ENCODE results near the gene CACFD1. TPM values are rescaled to one million over a fixed set of nuclear protein-coding genes. Genes with fewer than 3 reads are reported as not detected.

Gene CACFD1
- total RNA-seq, 1 experiment from 2014 or later = 7.5 TPM

DNA sequence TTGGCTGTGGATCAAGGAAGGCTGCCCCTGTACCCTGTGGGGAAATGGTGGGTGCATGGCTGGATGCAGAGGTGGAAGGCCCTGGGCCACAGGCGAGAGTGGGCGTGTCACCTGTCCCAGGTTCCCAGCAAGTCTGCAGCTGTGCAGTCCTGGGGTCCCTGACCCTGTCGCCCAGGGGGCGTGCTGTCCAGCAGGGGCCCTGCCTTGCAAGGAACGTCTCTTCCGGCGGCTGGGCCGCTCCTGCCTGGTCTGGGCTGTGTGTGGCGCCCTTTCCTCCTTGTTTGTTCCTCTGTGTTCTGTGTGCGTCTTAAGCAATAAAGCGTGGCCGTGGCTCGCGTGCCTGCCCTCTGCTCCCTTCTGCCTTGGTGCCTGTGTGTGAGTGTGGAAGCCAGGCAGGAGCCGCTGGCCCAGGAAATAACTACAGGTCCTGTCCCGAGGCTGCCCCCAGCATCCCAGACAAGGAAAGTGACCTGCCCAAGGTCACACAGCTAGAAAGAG, 10.7 kb downstream of the CACFD1 start:
- ATAC-seq (no peak), DNase-seq (no peak)
- no peaks in the 10 kb centered on the region for H3K4me1 ChIP-seq (ENCODE audit: insufficient read depth, low read length)
- no TSS peak for BruUV-seq (replicated peaks)
- TF ChIP-seq EZH2phosphoT487 (IDR thresholded peaks at IDR 0.05; ENCODE audit: borderline replicate concordance, low read length) = no peak
- no peaks in the 10 kb centered on the region for H3K27me3 ChIP-seq (ENCODE audit: low read length)
- no peaks in the 10 kb centered on the region for H3F3A ChIP-seq (ENCODE audit: low read length, unreplicated experiment)
- H4K20me1 ChIP-seq (ENCODE audit: low read length) = no peaks in the 10 kb centered on the region
- H3K9me2 ChIP-seq (replicated peaks; ENCODE audit: low read length) = no peaks in the 10 kb centered on the region
- H3K79me2 ChIP-seq (ENCODE audit: low read length) = no peaks in the 10 kb centered on the region
- no peak overlapping the region for H2AFZ ChIP-seq (ENCODE audit: low read length)
- H3K27ac ChIP-seq (ENCODE audit: low read length) = no peak overlapping the region
- H3K36me3 ChIP-seq (ENCODE audit: low read depth, low read length) = no peaks in the 10 kb centered on the region; the same call in 1 of the 2 replicates
- intact Hi-C loops (cut with micrococcal nuclease) = no loop called here
- no peak overlapping the region for H3K9ac ChIP-seq (ENCODE audit: low read length)
- ChIA-PET CTCF (no interaction called here), POLR2A (ENCODE audit: unreplicated experiment) (no interaction called here)
- H3K9me3 ChIP-seq (ENCODE audit: low read length) = no peaks in the 10 kb centered on the region
- H3K4me3 ChIP-seq (ENCODE audit: low read length) = no peak overlapping the region
- no peak overlapping the region for H3K4me2 ChIP-seq (ENCODE audit: low read length)

DNA sequence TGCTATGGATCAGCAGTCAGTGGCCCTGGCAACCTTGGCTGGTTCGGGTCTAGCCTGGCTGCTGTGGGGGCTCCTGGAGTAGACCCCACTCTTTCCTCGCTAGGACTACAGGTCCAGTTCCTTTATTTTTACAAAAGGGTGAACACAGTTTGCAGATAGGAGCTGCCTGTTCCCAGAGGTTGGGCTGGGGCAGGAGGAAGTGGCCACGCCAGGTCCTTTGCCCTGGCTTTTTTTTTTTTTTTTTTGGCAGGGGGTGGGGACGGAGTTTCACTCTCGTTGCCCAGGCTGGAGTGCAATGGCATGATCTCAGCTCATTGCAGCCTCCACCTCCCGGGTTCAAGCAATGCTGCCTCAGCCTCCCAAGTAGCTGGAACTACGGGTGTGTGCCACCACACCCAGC, 11.2 kb downstream of the CACFD1 start:
- Histone ChIP-seq H3K36me3 (ENCODE audit: low read depth, low read length) (no peaks in the 10 kb centered on the region; the same call in 1 of the 2 replicates), H3K9me3 (ENCODE audit: low read length) (no peaks in the 10 kb centered on the region), H3K9me2 (replicated peaks; ENCODE audit: low read length) (no peaks in the 10 kb centered on the region), H3F3A (ENCODE audit: low read length, unreplicated experiment) (no peaks in the 10 kb centered on the region), H3K4me1 (ENCODE audit: insufficient read depth, low read length) (no peaks in the 10 kb centered on the region), H2AFZ (ENCODE audit: low read length) (no peak overlapping the region), H3K4me2 (ENCODE audit: low read length) (no peak overlapping the region), H3K79me2 (ENCODE audit: low read length) (no peaks in the 10 kb centered on the region), H4K20me1 (ENCODE audit: low read length) (no peaks in the 10 kb centered on the region), H3K27ac (ENCODE audit: low read length) (no peak overlapping the region), H3K4me3 (ENCODE audit: low read length) (no peak overlapping the region), H3K27me3 (ENCODE audit: low read length) (no peaks in the 10 kb centered on the region), H3K9ac (ENCODE audit: low read length) (no peak overlapping the region)
- DNase-seq = no peak
- ATAC-seq = no peak
- TF ChIP-seq, protein P1, sequence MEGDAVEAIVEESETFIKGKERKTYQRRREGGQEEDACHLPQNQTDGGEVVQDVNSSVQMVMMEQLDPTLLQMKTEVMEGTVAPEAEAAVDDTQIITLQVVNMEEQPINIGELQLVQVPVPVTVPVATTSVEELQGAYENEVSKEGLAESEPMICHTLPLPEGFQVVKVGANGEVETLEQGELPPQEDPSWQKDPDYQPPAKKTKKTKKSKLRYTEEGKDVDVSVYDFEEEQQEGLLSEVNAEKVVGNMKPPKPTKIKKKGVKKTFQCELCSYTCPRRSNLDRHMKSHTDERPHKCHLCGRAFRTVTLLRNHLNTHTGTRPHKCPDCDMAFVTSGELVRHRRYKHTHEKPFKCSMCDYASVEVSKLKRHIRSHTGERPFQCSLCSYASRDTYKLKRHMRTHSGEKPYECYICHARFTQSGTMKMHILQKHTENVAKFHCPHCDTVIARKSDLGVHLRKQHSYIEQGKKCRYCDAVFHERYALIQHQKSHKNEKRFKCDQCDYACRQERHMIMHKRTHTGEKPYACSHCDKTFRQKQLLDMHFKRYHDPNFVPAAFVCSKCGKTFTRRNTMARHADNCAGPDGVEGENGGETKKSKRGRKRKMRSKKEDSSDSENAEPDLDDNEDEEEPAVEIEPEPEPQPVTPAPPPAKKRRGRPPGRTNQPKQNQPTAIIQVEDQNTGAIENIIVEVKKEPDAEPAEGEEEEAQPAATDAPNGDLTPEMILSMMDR (conservative IDR thresholded peaks at IDR 0.05; ENCODE audit: low read depth, low read length) = no peak
- TF ChIP-seq EZH2 (IDR thresholded peaks at IDR 0.05; ENCODE audit: low read length, unreplicated experiment) (no peak), EZH2phosphoT487 (IDR thresholded peaks at IDR 0.05; ENCODE audit: borderline replicate concordance, low read length) (no peak)
- intact Hi-C loops (cut with micrococcal nuclease) = no loop called here
- ChIA-PET CTCF (no interaction called here), POLR2A (ENCODE audit: unreplicated experiment) (no interaction called here)
- no TSS peak for BruUV-seq (replicated peaks)

DNA sequence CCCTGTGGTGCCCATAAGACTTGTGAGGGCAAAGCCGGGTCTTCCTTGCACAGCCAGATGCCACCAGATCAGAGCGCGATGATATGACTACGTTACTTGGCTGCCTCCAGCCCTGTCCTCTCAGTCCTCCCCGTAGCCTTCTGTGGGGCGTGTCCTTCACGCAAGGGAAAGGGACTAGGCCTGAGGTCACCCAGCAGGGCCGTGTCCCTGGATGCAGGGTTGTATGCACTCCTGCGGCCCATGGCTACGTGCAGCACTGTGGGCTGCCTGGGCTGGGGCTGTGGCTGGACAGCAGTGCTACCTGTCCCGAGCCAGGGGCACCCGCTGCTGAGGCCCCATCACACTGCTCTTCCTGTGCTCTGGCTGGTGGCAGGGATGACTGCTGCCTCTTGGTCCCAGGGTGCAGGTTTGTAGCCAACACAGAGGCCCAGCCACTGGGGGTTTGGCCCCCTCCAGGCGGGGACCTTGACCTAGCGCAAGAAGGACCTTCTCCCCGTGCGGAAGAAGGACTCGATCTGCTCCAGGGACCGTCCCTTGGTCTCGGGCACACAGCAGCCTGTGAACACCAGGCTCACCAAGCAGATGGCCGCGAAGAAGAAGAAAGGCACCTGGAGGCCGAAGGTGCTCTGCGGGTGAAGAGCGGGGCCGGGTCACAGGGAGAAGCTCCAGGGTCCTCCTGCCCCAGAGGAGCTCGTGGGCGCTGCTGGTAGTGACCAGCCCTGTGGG, 11.9 kb downstream of the CACFD1 start:
- no peak overlapping the region for H3K4me2 ChIP-seq (ENCODE audit: low read length)
- DNase-seq (no peak), ATAC-seq (no peak; the same call in 1 of the 2 replicates)
- CTCF ChIA-PET = no interaction called here
- H3K27me3 ChIP-seq (ENCODE audit: low read length) = no peaks in the 10 kb centered on the region
- intact Hi-C loops (cut with micrococcal nuclease) = no loop called here
- no TSS peak for BruUV-seq (replicated peaks)
- H3K79me2 ChIP-seq (ENCODE audit: low read length) = no peaks in the 10 kb centered on the region
- POLR2A ChIA-PET (ENCODE audit: unreplicated experiment) = no interaction called here
- TF ChIP-seq EZH2 (IDR thresholded peaks at IDR 0.05; ENCODE audit: low read length, unreplicated experiment) = no peak
- TF ChIP-seq, protein P1 (conservative IDR thresholded peaks at IDR 0.05; ENCODE audit: low read depth, low read length) = no peak
- no peak for TF ChIP-seq EZH2phosphoT487 (IDR thresholded peaks at IDR 0.05; ENCODE audit: borderline replicate concordance, low read length)
- no peaks in the 10 kb centered on the region; the same call in 1 of the 2 replicates for H3K36me3 ChIP-seq (ENCODE audit: low read depth, low read length)
- no peak overlapping the region for H3K27ac ChIP-seq (ENCODE audit: low read length)
- H3K4me3 ChIP-seq (ENCODE audit: low read length) = no peak overlapping the region
- H3F3A ChIP-seq (ENCODE audit: low read length, unreplicated experiment) = no peaks in the 10 kb centered on the region
- H3K9me2 ChIP-seq (replicated peaks; ENCODE audit: low read length) = no peaks in the 10 kb centered on the region
- H4K20me1 ChIP-seq (ENCODE audit: low read length) = no peaks in the 10 kb centered on the region
- H3K9ac ChIP-seq (ENCODE audit: low read length) = no peak overlapping the region
- no peaks in the 10 kb centered on the region for H3K4me1 ChIP-seq (ENCODE audit: insufficient read depth, low read length)
- no peaks in the 10 kb centered on the region for H3K9me3 ChIP-seq (ENCODE audit: low read length)
- no peak overlapping the region for H2AFZ ChIP-seq (ENCODE audit: low read length)
